Retinal pigment epithelial cell (primary cell): ENCODE results near the gene TMOD3.
A peak's percentile ranks its signal among the peaks of the same experiment; 100 is the strongest.

Source experiments
- DNase-seq: peaks from one replicate; pipeline ENCODE4 v3.0.0-alpha.2; 2010; ENCODE audit warnings: low read depth
- H3K4me3 ChIP-seq: 2 replicates; pipeline ENCODE4 v1.5.1; 2011; ENCODE audit warnings: mild to moderate bottlenecking, low read length, control low read depth, moderate library complexity
- TF ChIP-seq, protein P1 (sequence below): conservative IDR thresholded peaks from 2 replicates; pipeline ENCODE4 v1.5.1; 2011; ENCODE audit warnings: low read depth, low read length, control low read depth, inconsistent platforms

TMOD3 gene

DNA sequence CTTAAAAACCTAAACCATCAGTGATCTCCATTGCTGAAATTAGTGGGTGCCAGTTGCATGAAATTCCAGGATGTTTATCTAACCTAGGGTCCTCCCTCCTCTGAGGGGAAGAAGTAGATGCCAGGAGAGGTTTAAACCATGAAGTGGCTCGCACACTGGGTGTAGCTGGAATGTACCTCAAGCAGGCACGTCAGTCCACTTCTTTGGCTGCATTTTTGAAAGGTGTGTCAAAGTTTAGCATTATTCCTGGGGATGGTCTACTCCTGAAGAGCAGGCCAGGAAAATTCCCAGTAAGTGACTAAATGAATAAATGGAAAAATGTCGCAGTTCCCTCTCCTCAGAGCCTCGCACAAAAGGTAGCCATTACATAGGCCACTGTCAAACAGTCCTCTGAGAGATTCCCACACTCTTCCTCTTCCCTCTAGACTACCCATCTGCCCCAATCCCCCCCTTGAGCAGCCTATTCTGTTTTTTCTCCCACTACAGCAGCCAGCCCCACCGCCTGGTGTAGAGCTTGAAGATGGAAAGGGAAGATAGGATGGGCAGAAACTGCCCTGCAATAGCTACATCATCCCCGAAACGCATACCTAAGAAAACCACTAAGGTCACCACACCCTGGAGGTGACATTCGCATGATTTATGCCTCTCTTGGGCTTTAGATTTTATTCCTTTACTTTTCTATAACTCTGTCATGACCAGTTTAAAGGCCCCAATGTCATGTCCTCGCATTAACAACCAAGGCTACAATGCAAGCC is 655 bp upstream of the TMOD3 start:
- DNase-seq, result no peak
- TF ChIP-seq, protein P1, sequence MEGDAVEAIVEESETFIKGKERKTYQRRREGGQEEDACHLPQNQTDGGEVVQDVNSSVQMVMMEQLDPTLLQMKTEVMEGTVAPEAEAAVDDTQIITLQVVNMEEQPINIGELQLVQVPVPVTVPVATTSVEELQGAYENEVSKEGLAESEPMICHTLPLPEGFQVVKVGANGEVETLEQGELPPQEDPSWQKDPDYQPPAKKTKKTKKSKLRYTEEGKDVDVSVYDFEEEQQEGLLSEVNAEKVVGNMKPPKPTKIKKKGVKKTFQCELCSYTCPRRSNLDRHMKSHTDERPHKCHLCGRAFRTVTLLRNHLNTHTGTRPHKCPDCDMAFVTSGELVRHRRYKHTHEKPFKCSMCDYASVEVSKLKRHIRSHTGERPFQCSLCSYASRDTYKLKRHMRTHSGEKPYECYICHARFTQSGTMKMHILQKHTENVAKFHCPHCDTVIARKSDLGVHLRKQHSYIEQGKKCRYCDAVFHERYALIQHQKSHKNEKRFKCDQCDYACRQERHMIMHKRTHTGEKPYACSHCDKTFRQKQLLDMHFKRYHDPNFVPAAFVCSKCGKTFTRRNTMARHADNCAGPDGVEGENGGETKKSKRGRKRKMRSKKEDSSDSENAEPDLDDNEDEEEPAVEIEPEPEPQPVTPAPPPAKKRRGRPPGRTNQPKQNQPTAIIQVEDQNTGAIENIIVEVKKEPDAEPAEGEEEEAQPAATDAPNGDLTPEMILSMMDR, result no peak
- no peak overlapping the region for H3K4me3 ChIP-seq

DNA sequence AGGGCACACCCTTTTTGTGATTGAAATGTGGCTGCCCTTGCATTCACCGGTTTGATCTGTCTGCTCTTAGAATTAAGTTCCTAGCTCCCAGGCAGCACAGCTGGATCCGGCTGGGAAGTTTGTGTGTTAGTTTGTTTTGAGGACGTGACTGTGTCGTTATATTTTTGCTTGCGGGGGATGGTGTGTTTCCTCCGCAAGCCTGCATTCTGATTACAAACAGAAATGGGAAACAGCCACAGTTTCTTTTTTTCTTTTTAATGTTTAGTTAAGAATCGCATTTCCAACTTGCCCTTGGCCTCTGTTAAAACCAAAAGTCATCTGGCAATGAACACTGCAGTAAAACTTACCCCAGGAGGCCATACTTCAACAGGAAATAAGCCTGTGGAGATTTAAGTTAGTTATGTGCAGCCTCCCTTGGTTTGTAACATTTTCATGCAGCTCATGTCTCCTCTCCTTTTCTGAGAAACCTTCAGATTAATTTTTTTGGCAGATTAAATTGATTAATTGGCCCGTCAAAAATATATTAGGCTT is 888 bp downstream of the TMOD3 start:
- TF ChIP-seq, protein P1, result no peak
- peak overlapping the region; percentile 89 for H3K4me3 ChIP-seq
- no peak for DNase-seq

DNA sequence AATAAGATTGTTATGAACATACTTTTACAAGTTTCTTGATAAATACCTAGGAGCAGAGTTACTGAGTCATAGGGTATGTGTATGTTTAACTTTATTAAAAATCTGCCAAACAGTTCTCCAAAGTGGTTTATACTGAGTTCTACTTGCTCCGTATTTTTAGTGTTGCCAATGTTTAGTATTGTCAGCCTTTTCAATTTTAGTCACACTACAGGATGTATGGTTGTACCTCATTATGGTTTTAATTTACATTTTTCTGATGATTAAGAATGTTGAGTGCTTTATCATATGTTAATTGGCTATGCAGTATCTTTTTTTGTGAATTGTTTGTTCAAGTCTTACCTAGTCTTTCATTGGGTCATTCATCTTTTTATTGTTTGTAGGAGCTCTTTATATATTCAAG is 4.3 kb downstream of the TMOD3 start:
- DNase-seq, result no peak
- TF ChIP-seq, protein P1, result no peak
- no peak overlapping the region for H3K4me3 ChIP-seq

DNA sequence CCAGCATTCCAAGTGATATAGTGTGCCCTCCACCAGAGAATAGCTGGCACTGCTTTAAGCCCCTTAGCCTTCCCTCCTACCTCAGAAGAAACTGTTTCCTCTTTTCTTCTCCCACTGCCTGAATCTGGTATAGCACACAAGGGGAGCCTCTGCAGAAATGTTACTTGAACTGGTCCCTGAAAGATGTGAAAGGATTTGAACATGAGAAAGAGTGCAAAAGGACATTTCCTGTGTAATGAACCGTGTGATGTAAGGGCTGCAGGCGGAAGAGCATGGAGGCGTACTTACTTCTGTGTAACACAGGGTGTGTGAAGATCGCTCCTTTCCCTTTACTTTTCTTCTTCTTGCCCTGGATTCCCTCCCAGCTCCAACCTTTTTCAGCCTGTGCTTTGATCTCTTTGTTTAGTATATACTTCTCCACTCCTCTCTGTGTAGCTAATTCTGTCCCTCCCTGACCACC is 8.4 kb downstream of the TMOD3 start:
- TF ChIP-seq, protein P1, result no peak
- no peak for DNase-seq
- no peak overlapping the region for H3K4me3 ChIP-seq

DNA sequence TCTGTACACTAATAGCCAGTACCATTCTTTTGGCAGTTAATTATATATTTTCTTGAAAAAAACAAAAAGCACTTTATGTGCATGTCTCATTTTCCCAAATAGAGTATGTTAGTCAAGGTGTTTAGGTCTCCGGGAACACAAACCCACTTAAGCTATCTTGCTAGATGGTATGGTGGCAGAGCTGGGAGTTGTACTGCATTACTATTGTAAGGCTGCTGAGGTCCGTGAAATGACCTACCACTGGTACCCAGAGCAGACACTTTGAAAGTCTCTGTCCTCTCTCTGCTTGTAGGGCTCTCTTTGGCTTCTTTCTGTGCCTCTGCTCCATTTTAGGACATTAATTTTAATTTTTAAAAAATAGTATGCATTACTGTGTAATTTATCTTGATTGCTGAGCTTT is 8.8 kb downstream of the TMOD3 start:
- no peak for DNase-seq
- TF ChIP-seq, protein P1, result no peak
- no peak overlapping the region for H3K4me3 ChIP-seq

DNA sequence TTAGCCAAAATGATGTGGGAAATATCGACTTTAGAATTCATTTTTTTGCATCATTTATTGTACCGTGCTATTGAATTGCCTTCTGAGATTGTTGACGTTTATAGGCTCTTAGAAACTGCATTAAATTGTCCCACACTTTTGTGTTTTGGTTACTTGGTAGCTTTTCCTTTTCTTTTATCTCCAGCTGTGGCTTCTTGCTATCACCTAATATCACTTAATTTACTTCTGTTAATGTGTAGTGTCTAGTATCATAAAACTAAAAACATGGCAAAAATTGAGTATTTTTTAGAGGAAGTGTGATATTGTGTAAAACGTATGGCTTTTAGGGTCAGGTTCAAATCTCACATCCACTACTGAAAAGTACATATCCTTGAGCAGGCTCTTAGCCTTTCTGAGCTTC is 11.2 kb downstream of the TMOD3 start:
- TF ChIP-seq, protein P1, result no peak
- no peak overlapping the region for H3K4me3 ChIP-seq

More for the DNA sequence above, 11.2 kb downstream of the TMOD3 start:
- DNase-seq, result no peak
